SHP77 treated with DMSO at 0.1 percent for 48 hours (cell line): Measurements from ENCODE around the gene LMTK3.
"Not testable (repeated sequence)": the region's sequence is repeated elsewhere in the genome, so short reads cannot be mapped to it uniquely, and the experiment has no call there.

Source experiments
- DNase-seq: peaks from one replicate; lab custom pipeline; 2025; lab: John Stamatoyannopoulos, UW

LMTK3 gene

GRCh38 chr19:48486706-48487105 is 24.9 kb downstream of the LMTK3 start:
- DNase-seq = not testable (repeated sequence)

GRCh38 chr19:48484931-48485612 is 26.6 kb downstream of the LMTK3 start:
- DNase-seq = no peak

GRCh38 chr19:48484247-48484893 is 27.3 kb downstream of the LMTK3 start:
- DNase-seq = no peak

GRCh38 chr19:48483301-48483700 is 28.3 kb downstream of the LMTK3 start:
- no peak for DNase-seq

- DNase-seq = no peak
Observed at GRCh38 chr19:48481846-48482639, 29.6 kb downstream of the LMTK3 start.

- DNase-seq = no peak
Observed at GRCh38 chr19:48480558-48481500, 30.8 kb downstream of the LMTK3 start.

- no peak for DNase-seq
Observed at GRCh38 chr19:48480183-48480557, 31.5 kb downstream of the LMTK3 start.

- no peak for DNase-seq
Observed at GRCh38 chr19:48479686-48480085, 31.9 kb downstream of the LMTK3 start.

GRCh38 chr19:48478339-48479256 is 33.0 kb downstream of the LMTK3 start:
- no peak for DNase-seq

- no peak for DNase-seq
Observed at GRCh38 chr19:48477698-48478338, 33.8 kb downstream of the LMTK3 start.

GRCh38 chr19:48477067-48477685 is 34.5 kb downstream of the LMTK3 start:
- DNase-seq = no peak

GRCh38 chr19:48476176-48476575 is 35.5 kb downstream of the LMTK3 start:
- no peak for DNase-seq

GRCh38 chr19:48475369-48476068 is 36.1 kb downstream of the LMTK3 start:
- no peak for DNase-seq

- DNase-seq = no peak
Observed at GRCh38 chr19:48474084-48474592, 37.5 kb downstream of the LMTK3 start.

- DNase-seq = no peak
Observed at GRCh38 chr19:48473161-48473966, 38.3 kb downstream of the LMTK3 start.

- DNase-seq = no peak
Observed at GRCh38 chr19:48471836-48472235, 39.8 kb downstream of the LMTK3 start.

- DNase-seq = no peak
Observed at GRCh38 chr19:48470856-48471255, 40.8 kb downstream of the LMTK3 start.
